GM12878 (cell line): Measurements from ENCODE around the gene FBN2. TPM values are rescaled to one million over a fixed set of nuclear protein-coding genes. Genes with fewer than 3 reads are reported as not detected.

ENCODE experiments used
- ATAC-seq: fragments of 200-7000 bp; cut with Tn5 transposase; 3 replicates; pipeline ENCODE4 v1.9.1; 2020; ENCODE audit warnings: mild to moderate bottlenecking, moderate library complexity
- BruUV-seq: library from RNA; stranded (reverse); fragments of 400-500 nt; replicated peaks from 2 replicates; lab custom pipeline; 2021; lab: Mats Ljungman, UMichigan
- CTCF ChIA-PET: fragments of 300-600 bp; sonication (Branson Sonifier 250); formaldehyde crosslinking; extraction: SDS; loops from one replicate; lab custom pipeline; 2021; ENCODE audit warnings: inconsistent platforms; lab: Yijun Ruan, JAX
- POLR2A ChIA-PET: fragments of 350-600 bp; formaldehyde crosslinking; extraction: SDS; loops from one replicate; lab custom pipeline; 2021; ENCODE audit warnings: inconsistent platforms; lab: Charles Lee
- RAD21 ChIA-PET: fragments of 300-600 bp; sonication (Branson Sonifier 250); formaldehyde crosslinking; loops from one replicate; lab custom pipeline; 2023; ENCODE audit warnings: antibody characterized with exemption; ENCODE audit not compliant: unreplicated experiment; lab: Charles Lee
- SMC1A ChIA-PET: fragments of 300-600 bp; sonication (Branson Sonifier 250); formaldehyde crosslinking; loops from one replicate; lab custom pipeline; 2023; ENCODE audit not compliant: unreplicated experiment, uncharacterized antibody; lab: Charles Lee
- DNase-seq: peaks from one replicate; pipeline ENCODE4 v3.0.0-alpha.2; 2011; ENCODE audit warnings: low read depth, low spot score
- FAIRE-seq: peaks from 3 replicates; lab custom pipeline; 2011; peaks lifted over from hg19 to GRCh38; lab: Jason Lieb, UNC
- H2AFZ ChIP-seq: 2 replicates; pipeline ENCODE4 v1.6.0; 2011; ENCODE audit warnings: low read depth, low read length, control low read depth; ENCODE audit not compliant: control insufficient read depth
- H3K27ac ChIP-seq: 2 replicates; pipeline ENCODE4 v1.5.1; 2011; ENCODE audit warnings: control low read depth; ENCODE audit not compliant: control insufficient read depth, insufficient read depth
- H3K27me3 ChIP-seq, 2 experiments: replicated peaks in 1 of 2; 2 replicates each; pipeline versions ENCODE4 v1.6.0 to v1.6.1; 2011; ENCODE audit warnings: low read length in 1 of 2; ENCODE audit not compliant: control insufficient read depth in 2 of 2, insufficient read depth in 2 of 2
- H3K36me3 ChIP-seq, 2 experiments: 2 replicates each; pipeline ENCODE4 v1.5.1; 2011; ENCODE audit warnings: low read length in 1 of 2; ENCODE audit not compliant: control insufficient read depth in 2 of 2, insufficient read depth in 2 of 2
- H3K4me1 ChIP-seq: 2 replicates; pipeline ENCODE4 v1.6.1; 2011; ENCODE audit warnings: mild to moderate bottlenecking, low read length, moderate library complexity, mixed read lengths; ENCODE audit not compliant: control insufficient read depth, insufficient read depth
- H3K4me2 ChIP-seq: 2 replicates; pipeline ENCODE4 v1.6.0; 2011; ENCODE audit warnings: control low read depth; ENCODE audit not compliant: control insufficient read depth, insufficient read depth
- H3K4me3 ChIP-seq: fragments of 200-600 bp; sonication (generic); 2 replicates; pipeline ENCODE4 v1.5.1; 2016
- H3K79me2 ChIP-seq: 2 replicates; pipeline ENCODE4 v1.6.0; 2011; ENCODE audit warnings: low read length; ENCODE audit not compliant: control insufficient read depth, insufficient read depth
- H3K9ac ChIP-seq: 2 replicates; pipeline ENCODE4 v1.8.0; 2011; ENCODE audit warnings: low read length, control low read depth, mixed read lengths; ENCODE audit not compliant: control insufficient read depth, insufficient read depth
- H3K9me3 ChIP-seq: replicated peaks from 3 replicates; pipeline ENCODE4 v1.5.1; 2011; ENCODE audit warnings: mild to moderate bottlenecking, low read length; ENCODE audit not compliant: control insufficient read depth, insufficient read depth
- H4K20me1 ChIP-seq: 2 replicates; pipeline ENCODE4 v1.6.0; 2011; ENCODE audit not compliant: control insufficient read depth, insufficient read depth
- CUX1 ChIP-seq: IDR thresholded peaks from 2 replicates; pipeline ENCODE4 v1.6.1; 2012; ENCODE audit warnings: improper control_type of control experiment, low read depth, low read length; ENCODE audit not compliant: insufficient replicate concordance
- HDAC2 ChIP-seq: fragments of 200-600 bp; sonication (generic); IDR thresholded peaks from 2 replicates; pipeline ENCODE4 v1.6.1; 2017
- SUPT20H ChIP-seq: IDR thresholded peaks from 2 replicates; pipeline ENCODE4 v1.6.1; 2011; ENCODE audit warnings: low read depth, mild to moderate bottlenecking, low read length, moderate library complexity, borderline replicate concordance; ENCODE audit not compliant: control insufficient read depth
- USF2 ChIP-seq: IDR thresholded peaks from 2 replicates; pipeline ENCODE4 v1.6.1; 2011; ENCODE audit warnings: low read depth, low read length, improper control_type of control experiment, borderline replicate concordance
- ZBTB40 ChIP-seq: fragments of 450-650 bp; IDR thresholded peaks from 2 replicates; pipeline ENCODE4 v1.6.1; 2016; ENCODE audit warnings: mild to moderate bottlenecking, moderate library complexity, borderline replicate concordance
- ZNF687 ChIP-seq: fragments of 450-650 bp; IDR thresholded peaks from 2 replicates; pipeline ENCODE4 v1.6.1; 2017; ENCODE audit warnings: mild to moderate bottlenecking, moderate library complexity
- WGBS: methylation state at CpG from one replicate; pipeline ENCODE4 v1.1.6; 2016; ENCODE audit warnings: low lambda C conversion rate; ENCODE audit not compliant: insufficient replicate concordance, insufficient coverage; ENCODE audit errors: missing lambda C conversion rate; 5-methylcytosine and 5-hydroxymethylcytosine counted together
- in situ Hi-C: fragments of 300-500 bp; cut with MboI; formaldehyde crosslinking; loops from 9 replicates; pipeline ENCODE4 v1.14.3; 2018; ENCODE audit warnings: mixed read lengths
- intact Hi-C: fragments of 100-400 bp; cut with micrococcal nuclease; formaldehyde crosslinking; loops from one replicate; pipeline ENCODE4 v1.14.2; 2022; ENCODE audit not compliant: unreplicated experiment
- polyA plus RNA-seq, 11 experiments: library from polyadenylated mRNA; depleted of rRNA in 4 of 11; unstranded in 6 of 11; stranded (reverse) in 5 of 11; fragments of >200 nt; fragmentation: Nextera tagmentation in 4 of 11; fragmentation: Illumina TruSeq in 1 of 11; extraction: Ambion mirVana in 4 of 11; extraction: Trizol in 1 of 11; gene quantifications; 1 replicate in 1 of 11; 2 replicates in 10 of 11; pipeline versions ENCODE4 v1.2.1 to v1.2.3, GENCODE V29; 2011 to 2016; ENCODE audit warnings: inconsistent platforms in 2 of 11, missing spikeins in 2 of 11, low read depth in 1 of 11
- total RNA-seq, 4 experiments: library from RNA; depleted of rRNA in 3 of 4; stranded (reverse); fragments of >200 nt in 3 of 4; fragmentation: Illumina TruSeq in 1 of 4; extraction: Trizol in 1 of 4; gene quantifications; 2 replicates each; pipeline versions ENCODE4 v1.2.1 to v1.2.3, GENCODE V29; 2013 to 2021

The FBN2 gene
- total and polyA plus RNA-seq, 10 of the 15 experiments (the other 5 are each of a cell fraction or from before 2014, with no cell fraction given) = 0.01 to 0.98 (median 0.10) TPM; not detected in 3

GRCh38 chr5:128535251-128535650 is 2.8 kb downstream of the FBN2 start:
- Histone ChIP-seq H3K79me2 (no peaks in the 10 kb centered on the region), H3K27me3 (peaks cover 0 to 2% of the 10 kb centered on the region in 2 experiments; a peak in 3 of 4 replicates), H3K4me2 (no peak overlapping the region), H3K27ac (no peak overlapping the region), H3K4me3 (no peak overlapping the region), H3K36me3 (no peaks in the 10 kb centered on the region), H4K20me1 (no peaks in the 10 kb centered on the region), H3K9ac (no peak overlapping the region), H2AFZ (no peak overlapping the region), H3K9me3 (no peaks in the 10 kb centered on the region; the same call in 2 of the 3 replicates), H3K4me1 (no peaks in the 10 kb centered on the region)
- RAD21 ChIA-PET = no interaction called here
- SMC1A ChIA-PET = no interaction called here
- intact Hi-C loops = no loop called here
- CTCF ChIA-PET = interaction anchor here (1.3 kb wide), 1 partner anchor 22 kb away, joined by 3 read pairs; no protein-coding TSS in a partner anchor
- ATAC-seq = no peak
- in situ Hi-C loops = no loop called here
- DNase-seq = no peak
- BruUV-seq = no TSS peak
- no peak for TF ChIP-seq USF2
- no peak for TF ChIP-seq ZNF687
- no peak for TF ChIP-seq CUX1
- TF ChIP-seq HDAC2 = no peak
- TF ChIP-seq SUPT20H = no peak
- TF ChIP-seq ZBTB40 = no peak
- no peak for FAIRE-seq
- POLR2A ChIA-PET = no interaction called here
- WGBS = 6% methylated on average over 1 of the region's 1 CpG
